HEK293T (cell line): ENCODE results near the gene CSTPP1.

Experiments used
- BHLHE40 ChIP-seq: fragments of 450-650 bp; IDR thresholded peaks from 2 replicates; pipeline ENCODE4 v1.6.1; 2016; ENCODE audit warnings: mild to moderate bottlenecking, moderate library complexity, borderline replicate concordance
- CTBP1 ChIP-seq: fragments of 450-650 bp; IDR thresholded peaks from 2 replicates; pipeline ENCODE4 v1.6.1; 2016; ENCODE audit warnings: borderline replicate concordance
- ELF4 ChIP-seq: fragments of 450-650 bp; IDR thresholded peaks from 2 replicates; pipeline ENCODE4 v1.6.1; 2017; ENCODE audit warnings: antibody characterized with exemption
- FOXA1 ChIP-seq: fragments of 450-650 bp; IDR thresholded peaks from 2 replicates; pipeline ENCODE4 v1.6.1; 2016; ENCODE audit warnings: mild to moderate bottlenecking
- FOXM1 ChIP-seq: fragments of 450-650 bp; IDR thresholded peaks from 2 replicates; pipeline ENCODE4 v1.6.1; 2017; ENCODE audit warnings: mild to moderate bottlenecking, borderline replicate concordance
- HDGF ChIP-seq: fragments of 450-650 bp; IDR thresholded peaks from 2 replicates; pipeline ENCODE4 v1.6.1; 2017; ENCODE audit warnings: antibody characterized with exemption, borderline replicate concordance
- L3MBTL2 ChIP-seq: fragments of 450-650 bp; conservative IDR thresholded peaks from 2 replicates; pipeline ENCODE4 v1.6.1; 2016; ENCODE audit warnings: mild to moderate bottlenecking
- LEF1 ChIP-seq: fragments of 450-650 bp; IDR thresholded peaks from 2 replicates; pipeline ENCODE4 v1.6.1; 2017; ENCODE audit warnings: mild to moderate bottlenecking, borderline replicate concordance
- NFRKB ChIP-seq: fragments of 450-650 bp; IDR thresholded peaks from 2 replicates; pipeline ENCODE4 v1.6.1; 2016; ENCODE audit warnings: mild to moderate bottlenecking, moderate library complexity
- SP1 ChIP-seq: fragments of 450-650 bp; IDR thresholded peaks from 2 replicates; pipeline ENCODE4 v1.6.1; 2017
- TARDBP ChIP-seq: fragments of 450-650 bp; IDR thresholded peaks from 2 replicates; pipeline ENCODE4 v1.6.1; 2016
- ZNF384 ChIP-seq: fragments of 450-650 bp; IDR thresholded peaks from 2 replicates; pipeline ENCODE4 v1.6.1; 2016
- TF ChIP-seq, protein P1 (sequence below): fragments of 450-650 bp; IDR thresholded peaks from 2 replicates; pipeline ENCODE4 v1.6.1; 2016

DNA sequence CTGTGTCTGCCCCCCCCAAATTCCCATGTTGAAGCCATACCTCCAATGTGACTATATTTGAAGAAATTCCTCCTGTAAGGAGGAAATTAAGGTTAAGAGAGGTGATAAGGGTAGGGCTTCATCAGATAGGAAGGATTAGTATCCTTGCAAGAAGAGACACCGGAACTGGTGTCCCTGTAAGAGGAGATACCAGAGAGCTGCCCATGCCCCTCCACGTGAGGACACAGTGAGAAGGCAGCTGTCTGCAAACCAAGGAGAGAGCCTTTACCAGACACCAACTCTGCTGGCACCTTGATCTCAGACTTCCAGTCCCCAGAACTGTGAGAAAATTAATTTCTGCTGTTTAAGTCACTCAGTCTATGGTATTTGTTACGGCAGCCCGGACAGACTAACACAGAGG, 130.8 kb downstream of the CSTPP1 start:
- TF ChIP-seq BHLHE40 (no peak), SP1 (no peak), HDGF (no peak), FOXA1 (no peak), ELF4 (no peak), L3MBTL2 (no peak), TARDBP (no peak), LEF1 (no peak), FOXM1 (no peak), NFRKB (no peak), ZNF384 (no peak), CTBP1 (no peak)
- TF ChIP-seq, protein P1, sequence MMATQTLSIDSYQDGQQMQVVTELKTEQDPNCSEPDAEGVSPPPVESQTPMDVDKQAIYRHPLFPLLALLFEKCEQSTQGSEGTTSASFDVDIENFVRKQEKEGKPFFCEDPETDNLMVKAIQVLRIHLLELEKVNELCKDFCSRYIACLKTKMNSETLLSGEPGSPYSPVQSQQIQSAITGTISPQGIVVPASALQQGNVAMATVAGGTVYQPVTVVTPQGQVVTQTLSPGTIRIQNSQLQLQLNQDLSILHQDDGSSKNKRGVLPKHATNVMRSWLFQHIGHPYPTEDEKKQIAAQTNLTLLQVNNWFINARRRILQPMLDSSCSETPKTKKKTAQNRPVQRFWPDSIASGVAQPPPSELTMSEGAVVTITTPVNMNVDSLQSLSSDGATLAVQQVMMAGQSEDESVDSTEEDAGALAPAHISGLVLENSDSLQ = no peak
